Activated naive CD8-positive, alpha-beta T cell treated with anti-CD3 and anti-CD28 coated beads, Interleukin-2, amount 50 U/mL, for 16 hours (primary cell): Measurements from ENCODE around the gene CAST.
A peak's percentile ranks its signal among the peaks of the same experiment; 100 is the strongest.
"Not testable (repeated sequence)": the region's sequence is repeated elsewhere in the genome, so short reads cannot be mapped to it uniquely, and the experiment has no call there.

Experiments used
- DNase-seq: peaks from one replicate; pipeline ENCODE4 v3.0.0-alpha.2; 2020; ENCODE audit warnings: low read depth, low spot score

The CAST gene

DNA sequence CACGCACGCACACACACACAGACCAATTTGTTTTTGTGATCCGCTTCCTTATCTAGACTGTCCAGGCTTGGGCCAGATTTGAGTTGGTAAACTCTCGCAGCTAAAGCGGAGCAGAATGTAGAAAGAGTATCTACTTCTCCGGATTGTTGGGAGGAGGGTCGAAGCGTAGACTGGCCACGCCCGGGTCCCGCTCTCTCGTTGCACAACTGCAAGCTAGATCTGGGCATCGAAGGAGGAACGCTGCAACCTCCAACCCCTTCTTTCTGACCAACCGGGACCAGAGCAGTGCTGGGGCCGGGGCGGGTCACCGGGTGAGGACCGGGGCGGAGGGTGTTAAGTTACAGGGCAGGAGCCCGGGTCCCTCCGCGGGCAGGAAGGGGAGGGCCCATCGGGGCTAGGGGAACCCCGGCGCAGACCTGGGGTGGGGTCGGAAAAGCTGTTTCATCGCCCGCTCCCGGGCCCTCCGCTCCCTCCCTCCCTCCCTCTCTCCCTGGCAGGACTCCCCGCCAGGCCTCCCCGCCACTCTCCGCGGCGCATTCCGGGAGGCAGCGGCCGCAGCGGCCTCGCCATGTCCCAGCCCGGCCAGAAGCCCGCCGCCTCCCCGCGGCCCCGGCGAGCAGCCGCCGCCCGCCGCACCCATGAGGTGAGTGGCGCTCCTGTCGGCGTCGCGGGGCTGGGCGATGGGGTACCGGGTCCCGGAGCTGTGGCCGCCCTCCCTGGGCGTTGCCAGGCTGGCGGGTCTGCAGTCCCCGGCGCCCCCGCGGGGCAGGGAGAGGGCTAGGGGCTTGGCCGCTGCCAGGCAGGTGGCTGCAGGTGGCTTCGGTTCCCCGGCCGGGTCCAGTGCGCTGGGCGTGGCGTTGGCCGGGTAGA, at the start of gene CAST:
CAST (plus strand) TSS at position 522 of the 870 bp plus-strand sequence; CDS start at position 569, 47 bp downstream.
- peak; percentile 57 for DNase-seq

DNA sequence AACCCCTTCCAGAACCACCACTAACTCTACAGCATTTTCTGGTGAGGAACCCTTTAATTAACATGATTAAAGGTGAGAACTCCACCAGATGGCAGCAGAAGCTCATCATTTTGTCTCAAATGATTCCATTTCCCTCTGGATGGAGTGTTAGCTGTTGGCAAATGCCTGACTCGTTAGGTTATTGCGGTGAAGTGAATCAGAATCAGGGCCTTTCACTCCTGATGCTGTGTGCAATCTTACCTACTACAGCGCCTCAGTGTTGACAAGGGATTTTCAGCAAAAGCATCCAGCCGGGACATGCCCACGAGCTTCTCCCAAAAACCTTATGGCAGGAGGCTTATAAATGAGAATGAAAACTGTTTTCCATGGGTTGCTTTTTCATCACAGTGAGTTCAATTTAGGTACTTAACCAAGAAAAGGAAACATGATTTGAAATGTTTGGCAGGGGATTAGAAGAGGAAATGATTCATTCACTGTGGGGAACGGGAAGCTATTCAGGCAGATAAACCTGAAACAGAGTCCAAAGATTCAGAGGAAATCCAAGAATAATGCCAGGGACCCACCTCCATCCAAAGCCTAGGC, 48.0 kb upstream of the CAST start:
- DNase-seq: no peak

DNA sequence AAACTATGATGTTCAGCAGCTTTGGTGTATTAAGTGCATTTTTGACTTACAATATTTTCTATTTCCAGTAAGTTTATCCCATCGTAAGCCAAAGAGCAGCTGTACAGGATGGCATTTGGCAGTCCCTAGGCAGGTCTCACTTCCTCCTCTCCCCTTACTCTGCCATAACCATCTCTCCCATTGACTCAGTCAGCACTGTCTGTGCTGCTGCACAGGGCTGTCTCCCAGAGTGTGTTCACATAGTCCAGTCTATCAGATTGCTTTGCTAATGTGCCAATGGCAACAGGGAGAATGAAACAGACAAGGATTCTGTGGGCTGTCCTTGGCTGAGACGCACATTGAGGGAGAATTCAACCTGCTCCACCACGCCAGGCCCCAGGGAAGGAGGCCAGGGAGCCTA, 47.0 kb upstream of the CAST start:
- DNase-seq: no peak

- no peak for DNase-seq
Observed at GRCh38 chr5:96616801-96617200, 45.4 kb upstream of the CAST start.

GRCh38 chr5:96618311-96619016, 43.7 kb upstream of the CAST start:
- DNase-seq: not testable (repeated sequence)

GRCh38 chr5:96619946-96620345, 42.2 kb upstream of the CAST start:
- DNase-seq: no peak

- no peak for DNase-seq
Observed at GRCh38 chr5:96624596-96624995, 37.6 kb upstream of the CAST start.

- no peak for DNase-seq
Observed at GRCh38 chr5:96625365-96625764, 36.8 kb upstream of the CAST start.

- no peak for DNase-seq
Observed at GRCh38 chr5:96626956-96627355, 35.2 kb upstream of the CAST start.

- no peak for DNase-seq
Observed at GRCh38 chr5:96627792-96628398, 34.3 kb upstream of the CAST start.

- DNase-seq: no peak
Observed at GRCh38 chr5:96628406-96628805, 33.8 kb upstream of the CAST start.

- no peak for DNase-seq
Observed at GRCh38 chr5:96629774-96630173, 32.4 kb upstream of the CAST start.

DNA sequence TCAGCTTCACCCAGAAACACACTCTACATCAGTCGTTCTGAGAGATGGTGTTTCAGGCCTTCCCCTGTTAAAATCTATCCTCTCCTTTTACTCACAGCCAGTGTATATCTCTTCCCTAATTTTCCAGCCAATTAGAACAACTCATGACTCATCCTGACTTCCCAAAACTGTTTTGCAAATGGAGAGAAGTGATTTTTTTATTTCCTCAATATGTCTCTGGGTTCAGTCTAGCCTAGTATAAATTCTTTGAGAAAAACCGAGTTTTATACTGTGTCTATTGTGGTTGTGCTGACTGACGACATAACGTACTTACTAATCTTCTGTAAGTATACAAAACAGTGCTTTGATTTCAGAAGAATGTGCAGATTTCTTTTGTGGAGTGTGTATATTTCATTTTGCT, 28.4 kb upstream of the CAST start:
- DNase-seq: no peak

DNA sequence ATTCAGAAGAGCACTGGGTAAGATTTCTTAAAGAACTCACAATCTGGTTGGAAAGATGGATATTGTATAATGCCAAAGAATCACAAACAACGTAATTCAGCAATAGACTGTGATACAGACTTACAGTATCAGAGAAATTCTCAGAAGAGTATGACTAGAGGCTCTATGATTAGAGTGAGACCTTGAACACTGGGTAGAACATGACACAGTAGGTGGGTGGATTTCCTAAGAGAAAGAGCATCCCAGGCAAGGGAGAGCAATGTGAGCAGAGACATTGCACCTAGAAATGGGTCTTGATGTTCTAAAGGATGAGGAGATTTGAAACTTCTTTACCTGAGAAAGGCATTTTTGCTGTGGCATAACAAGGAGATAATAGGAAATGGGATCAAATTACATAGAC, 27.3 kb upstream of the CAST start:
- no peak for DNase-seq

- DNase-seq: no peak
Observed at GRCh38 chr5:96636046-96636445, 26.1 kb upstream of the CAST start.

DNA sequence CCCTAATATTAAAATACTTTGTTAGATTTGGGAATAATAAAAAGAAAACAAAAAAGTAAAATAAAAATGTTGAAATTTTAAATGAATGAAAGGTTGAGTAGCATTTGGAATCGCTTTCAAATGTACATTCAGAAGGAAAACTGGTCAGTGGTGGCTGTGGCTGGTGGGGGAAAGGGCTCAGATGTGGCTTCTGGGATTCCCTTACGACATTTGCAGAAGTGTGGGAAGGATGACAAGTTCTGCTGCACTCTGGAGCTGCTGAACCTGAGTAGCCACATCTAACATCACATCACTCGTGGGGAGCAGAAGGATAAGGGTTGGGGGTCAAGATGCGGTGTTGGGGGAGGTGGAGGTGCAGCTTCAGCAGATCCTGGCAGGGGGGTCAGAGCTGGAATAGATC, 25.6 kb upstream of the CAST start:
- DNase-seq: no peak

DNA sequence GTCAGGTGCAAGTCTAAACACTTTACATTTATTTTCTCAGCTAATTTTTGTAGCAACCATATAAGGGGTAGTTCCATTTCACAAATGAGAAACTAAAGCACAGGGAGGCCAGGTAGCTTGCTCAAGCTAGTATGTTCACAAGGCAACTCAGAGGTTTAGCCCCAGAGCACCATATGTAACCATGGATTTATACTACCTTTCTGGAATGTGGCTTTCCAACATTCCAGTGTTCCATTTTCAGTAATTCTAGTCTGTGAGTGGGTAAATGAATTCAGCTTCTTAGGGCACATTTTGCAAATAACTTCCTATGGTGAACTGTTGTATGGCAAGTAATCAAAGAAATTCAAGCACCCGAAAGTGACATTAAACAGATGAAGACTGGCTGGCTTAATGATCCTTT, 25.0 kb upstream of the CAST start:
- no peak for DNase-seq

DNA sequence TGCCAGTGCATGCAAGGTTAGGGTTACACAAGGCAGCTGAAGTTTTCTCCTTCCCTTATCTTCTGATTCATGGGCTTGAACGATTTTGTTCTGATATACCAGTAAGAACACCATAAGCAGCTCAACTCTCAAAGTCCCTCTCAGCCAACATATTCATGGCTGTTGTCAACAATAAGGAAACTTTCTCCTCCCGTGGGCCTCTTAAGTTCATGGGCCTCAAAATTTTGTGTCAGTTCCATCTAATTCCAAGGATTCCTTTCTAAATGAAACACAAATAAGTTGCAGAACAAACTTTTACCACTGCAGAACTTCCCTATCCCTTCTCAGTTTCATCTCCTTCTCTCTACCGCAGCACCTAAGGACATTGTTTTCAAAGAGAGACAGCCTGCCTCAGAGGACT, 23.6 kb upstream of the CAST start:
- no peak for DNase-seq

GRCh38 chr5:96640696-96641095, 21.5 kb upstream of the CAST start:
- DNase-seq: no peak

- no peak for DNase-seq
Observed at GRCh38 chr5:96641368-96642280, 20.6 kb upstream of the CAST start.

DNA sequence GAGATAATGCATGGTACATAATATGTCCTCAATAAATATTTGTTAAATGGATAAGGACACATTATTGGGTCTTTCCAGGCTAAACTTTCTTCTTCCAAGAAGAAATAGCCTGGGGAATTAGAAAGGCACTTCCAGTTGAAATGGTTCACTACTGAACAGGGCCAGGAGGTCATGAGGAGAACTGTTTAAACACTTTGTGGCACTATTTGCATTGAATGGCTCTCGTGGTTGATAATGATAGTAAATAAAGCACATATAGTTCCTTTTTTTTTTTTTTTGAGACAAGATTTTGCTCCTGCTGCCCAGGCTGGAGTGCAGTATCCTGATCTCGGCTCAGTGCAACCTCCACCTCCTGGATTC, 19.9 kb upstream of the CAST start:
- no peak for DNase-seq
